K562 (cell line): ENCODE measurements around the gene ILF2. TPM values are rescaled to one million over a fixed set of nuclear protein-coding genes. Genes with fewer than 3 reads are reported as not detected.
A peak's percentile ranks its signal among the peaks of the same experiment; 100 is the strongest.

Experiments
- ATAC-seq: fragments of 200-7000 bp; cut with Tn5 transposase; 3 replicates; pipeline ENCODE4 v1.9.1; 2020; ENCODE audit warnings: moderate library complexity
- BruUV-seq: library from RNA; stranded (reverse); fragments of 400-500 nt; replicated peaks from 2 replicates; lab custom pipeline; 2021; lab: Mats Ljungman, UMichigan
- CTCF ChIA-PET: fragments of 300-600 bp; formaldehyde crosslinking; extraction: SDS; loops from one replicate; lab custom pipeline; 2021; ENCODE audit warnings: low intra/inter-chr PET ratio; lab: Yijun Ruan, JAX
- POLR2A ChIA-PET: fragments of 300-600, 350-650 bp; sonication (Branson Sonifier 250); formaldehyde crosslinking; extraction: SDS; loops from one replicate; lab custom pipeline; 2021; ENCODE audit warnings: antibody characterized with exemption, inconsistent platforms; lab: Yijun Ruan, JAX
- DNase-seq, 4 experiments: peaks; one replicate each; pipeline versions ENCODE4 v3.0.0 to v3.0.0-alpha.2; 2011 to 2018; ENCODE audit warnings: low spot score in 3 of 4, mixed read lengths in 3 of 4; ENCODE audit errors: extremely low read depth in 1 of 4
- FAIRE-seq: peaks from 2 replicates; lab custom pipeline; 2011; peaks lifted over from hg19 to GRCh38; lab: Jason Lieb, UNC
- H2AFZ ChIP-seq: 2 replicates; pipeline ENCODE4 v1.6.0; 2011; ENCODE audit warnings: low read depth, low read length, control low read depth, inconsistent platforms
- H3K27ac ChIP-seq: fragments of 200-600 bp; 3 replicates; pipeline ENCODE4 v1.8.0; 2011; ENCODE audit warnings: low read depth, mild to moderate bottlenecking, control low read depth, inconsistent platforms, low read length, moderate library complexity, mixed read lengths; ENCODE audit errors: extremely low read depth
- H3K27me3 ChIP-seq, 2 experiments: fragments of 300-600 bp in 1 of 2; 2 replicates in 1 of 2; 3 replicates in 1 of 2; pipeline versions ENCODE4 v1.6.0 to v1.8.0; 2011; ENCODE audit warnings: inconsistent platforms in 2 of 2, low read length in 2 of 2, mild to moderate bottlenecking in 1 of 2, mixed read lengths in 1 of 2, moderate library complexity in 1 of 2; ENCODE audit not compliant: control insufficient read depth in 2 of 2, insufficient read depth in 2 of 2
- H3K36me3 ChIP-seq: fragments of 300-600 bp; 3 replicates; pipeline ENCODE4 v1.8.0; 2011; ENCODE audit warnings: mild to moderate bottlenecking, low read length, inconsistent platforms; ENCODE audit not compliant: control insufficient read depth, insufficient read depth
- H3K4me1 ChIP-seq, 2 experiments: fragments of 200-600 bp in 1 of 2; replicated peaks in 1 of 2; 2 replicates in 1 of 2; 3 replicates in 1 of 2; pipeline versions ENCODE4 v1.5.1 to v1.8.0; 2011; ENCODE audit warnings: inconsistent platforms in 2 of 2, low read length in 2 of 2, mild to moderate bottlenecking in 1 of 2, mixed read lengths in 1 of 2, moderate library complexity in 1 of 2; ENCODE audit not compliant: control insufficient read depth in 2 of 2, insufficient read depth in 2 of 2
- H3K4me2 ChIP-seq: 2 replicates; pipeline ENCODE4 v1.6.1; 2011; ENCODE audit warnings: low read length, control low read depth, inconsistent platforms, mixed read lengths; ENCODE audit not compliant: insufficient read depth
- H3K4me3 ChIP-seq: fragments of 200-600 bp; sonication (generic), shearing (Covaris generic); 2 replicates; pipeline ENCODE4 v1.5.1; 2016; ENCODE audit warnings: control low read depth, inconsistent platforms
- H3K79me2 ChIP-seq: fragments of 200-600 bp; 3 replicates; pipeline ENCODE4 v1.8.0; 2011; ENCODE audit warnings: low read length, inconsistent platforms; ENCODE audit not compliant: control insufficient read depth, insufficient read depth
- H3K9ac ChIP-seq, 2 experiments: 2 replicates each; pipeline versions ENCODE4 v1.6.0 to v1.6.1; 2011; ENCODE audit warnings: low read depth in 2 of 2, low read length in 2 of 2, control low read depth in 1 of 2, inconsistent platforms in 1 of 2, mild to moderate bottlenecking in 1 of 2, mixed read lengths in 1 of 2; ENCODE audit not compliant: insufficient read depth in 1 of 2
- H3K9me1 ChIP-seq: one replicate; pipeline ENCODE4 v1.6.0; 2011; ENCODE audit warnings: inconsistent platforms, mild to moderate bottlenecking, low read length, moderate library complexity; ENCODE audit not compliant: control insufficient read depth, insufficient read depth
- H3K9me3 ChIP-seq: replicated peaks from 2 replicates; pipeline ENCODE4 v1.5.1; 2011; ENCODE audit warnings: low read depth, low read length, inconsistent platforms; ENCODE audit not compliant: control insufficient read depth, insufficient read depth
- H4K20me1 ChIP-seq: replicated peaks from 2 replicates; pipeline ENCODE4 v1.6.1; 2011; ENCODE audit warnings: low read length, inconsistent platforms, mixed read lengths; ENCODE audit not compliant: control insufficient read depth, insufficient read depth
- ARID1B ChIP-seq: fragments of 450-650 bp; IDR thresholded peaks from 2 replicates; pipeline ENCODE4 v1.6.1; 2016; ENCODE audit warnings: antibody characterized with exemption, mild to moderate bottlenecking, inconsistent platforms
- CBFA2T2 ChIP-seq: fragments of 450-650 bp; conservative IDR thresholded peaks from 2 replicates; pipeline ENCODE4 v1.6.1; 2017; ENCODE audit warnings: mild to moderate bottlenecking
- CBFA2T3 ChIP-seq: fragments of 450-650 bp; IDR thresholded peaks from 2 replicates; pipeline ENCODE4 v1.6.1; 2017
- DACH1 ChIP-seq: fragments of 450-650 bp; IDR thresholded peaks from 2 replicates; pipeline ENCODE4 v1.6.1; 2018; ENCODE audit not compliant: partially characterized antibody
- E2F8 ChIP-seq: fragments of 450-650 bp; IDR thresholded peaks from 2 replicates; pipeline ENCODE4 v1.7.1; 2018; ENCODE audit warnings: mild to moderate bottlenecking, low read depth; ENCODE audit not compliant: partially characterized antibody
- HBP1 ChIP-seq: fragments of 450-650 bp; formaldehyde crosslinking; IDR thresholded peaks from 2 replicates; pipeline ENCODE4 v1.4.0; 2022; ENCODE audit warnings: missing genetic modification characterization
- ILF3 ChIP-seq: fragments of 450-650 bp; IDR thresholded peaks from 2 replicates; pipeline ENCODE4 v1.6.1; 2018; ENCODE audit warnings: antibody characterized with exemption, mild to moderate bottlenecking, moderate library complexity, borderline replicate concordance
- MYNN ChIP-seq, 2 experiments: sonication (generic); formaldehyde crosslinking in 1 of 2; IDR thresholded peaks; 2 replicates each; pipeline versions ENCODE4 v1.5.0 to v1.6.1; 2016 to 2020; ENCODE audit warnings: antibody characterized with exemption in 1 of 2, missing genetic modification reagents in 1 of 2
- RBM15 ChIP-seq: fragments of 200-400 bp; formaldehyde crosslinking; IDR thresholded peaks from 2 replicates; pipeline ENCODE4 v1.6.1; 2018; ENCODE audit warnings: mild to moderate bottlenecking, low read length, moderate library complexity; ENCODE audit not compliant: insufficient read depth
- RBM39 ChIP-seq: fragments of 200-400 bp; formaldehyde crosslinking; optimal IDR thresholded peaks from 2 replicates; pipeline ENCODE3; 2018; ENCODE audit warnings: low read depth, low read length
- TAF7 ChIP-seq: fragments of 450-650 bp; IDR thresholded peaks from 2 replicates; pipeline ENCODE4 v1.6.1; 2016; ENCODE audit warnings: missing genetic modification characterization, missing compliant biosample characterization
- ZNF121 ChIP-seq: sonication (generic); formaldehyde crosslinking; conservative IDR thresholded peaks from 2 replicates; pipeline ENCODE4 v1.8.0; 2022; ENCODE audit warnings: missing genetic modification reagents
- ZNF695 ChIP-seq: fragments of 450-650 bp; formaldehyde crosslinking; IDR thresholded peaks from 2 replicates; pipeline ENCODE4 v1.4.0; 2020; ENCODE audit warnings: mild to moderate bottlenecking, moderate library complexity
- ZNF79 ChIP-seq: fragments of 250-450 bp; sonication (Bioruptor Pico); IDR thresholded peaks from 2 replicates; pipeline ENCODE4 v1.4.0; 2020; ENCODE audit warnings: low read depth, mild to moderate bottlenecking, moderate library complexity
- WGBS: fragments of 100-300 bp; shearing (Covaris generic); methylation state at CpG from one replicate; pipeline ENCODE4 v1.1.6; 2016; ENCODE audit warnings: low coverage, mixed read lengths; ENCODE audit not compliant: insufficient coverage; ENCODE audit errors: missing lambda C conversion rate; 5-methylcytosine and 5-hydroxymethylcytosine counted together
- in situ Hi-C: fragments of 300-500 bp; cut with MboI; formaldehyde crosslinking; loops from 4 replicates; pipeline ENCODE4 v1.15.0; 2018; ENCODE audit warnings: inconsistent platforms, mixed read lengths
- intact Hi-C: fragments of 100-400 bp; cut with micrococcal nuclease; formaldehyde crosslinking; loops from 2 replicates; pipeline ENCODE4 v1.14.2; 2022
- polyA plus RNA-seq, 8 experiments: library from polyadenylated mRNA; depleted of rRNA in 4 of 8; stranded (reverse) in 5 of 8; unstranded in 3 of 8; fragments of >200 nt; fragmentation: Nextera tagmentation in 2 of 8; fragmentation: Illumina TruSeq in 1 of 8; extraction: Ambion mirVana in 2 of 8; extraction: Trizol in 1 of 8; gene quantifications; 2 replicates each; pipeline versions ENCODE4 v1.2.1 to v1.2.3, GENCODE V29; 2011 to 2014; ENCODE audit warnings: inconsistent platforms in 1 of 8, missing spikeins in 1 of 8
- total RNA-seq, 7 experiments: library from RNA; depleted of rRNA in 6 of 7; stranded (reverse); fragments of >200 nt in 6 of 7; fragmentation: Illumina TruSeq in 2 of 7; extraction: Trizol in 2 of 7; gene quantifications; 2 replicates each; pipeline versions ENCODE4 v1.2.1 to v1.2.3, GENCODE V29; 2011 to 2021; ENCODE audit warnings: low replicate concordance in 1 of 7

ILF2 gene
- total and polyA plus RNA-seq, 9 of the 15 experiments (the other 6 are each of a cell fraction or from before 2014, with no cell fraction given), result 282 to 726 (median 474) TPM

- peak; percentile 82 for TF ChIP-seq CBFA2T3
- peak; percentile 69 for TF ChIP-seq CBFA2T2
- no peak for TF ChIP-seq HBP1
- TF ChIP-seq ARID1B, result peak; percentile 50
- TF ChIP-seq, all 486 proteins: peak for 15
Measured at GRCh38 chr1:153649137-153649862, 21.5 kb downstream of the ILF2 start (continued).

GRCh38 chr1:153648000-153648643 is 22.7 kb downstream of the ILF2 start:
- peak; percentile 15 for FAIRE-seq
- TF ChIP-seq RBM15 (no peak), TAF7 (tag) (no peak), ZNF79 (CRISPR knock-in tag) (no peak), HBP1 (no peak), E2F8 (peak; percentile 21), DACH1 (no peak), ZNF695 (CRISPR knock-in tag) (no peak), MYNN (IDR thresholded peaks at IDR 0.05) (0 out of 2 replicates have a peak, but pooled peaks have one; percentile 11), MYNN (CRISPR knock-in tag; IDR thresholded peaks at IDR 0.05) (no peak), ILF3 (0 out of 2 replicates have a peak, but pooled peaks have one; percentile 34), ZNF121 (CRISPR knock-in tag) (no peak), RBM39 (no peak)

More at GRCh38 chr1:153648000-153648643, 22.7 kb downstream of the ILF2 start:
- peaks cover 41% of the 10 kb centered on the region for H3K36me3 ChIP-seq
- no peaks in the 10 kb centered on the region for H3K9me3 ChIP-seq
- no TSS peak for BruUV-seq
- ChIA-PET POLR2A (interaction anchor here (0.9 to 14.7 kb wide), 7 partner anchors 8 to 42 kb away, joined by 3 to 205 read pairs (median 8); partner anchors contain the start of genes CHTOP, S100A1, S100A13 and SNAPIN), CTCF (no interaction called here)
- peak overlapping the region in 1 of 2 experiments; percentile 32; a peak in 2 of 4 replicates for H3K9ac ChIP-seq
- in situ Hi-C loops (no loop called here), intact Hi-C loops (no loop called here)
- ATAC-seq (peak; percentile 10), DNase-seq (no peak)
- H3K9me1 ChIP-seq, result no peaks in the 10 kb centered on the region
- no peaks in the 10 kb centered on the region for H4K20me1 ChIP-seq
- peaks cover 14% of the 10 kb centered on the region in 2 experiments for H3K4me1 ChIP-seq
- no peaks in the 10 kb centered on the region for H3K27me3 ChIP-seq
- no peaks in the 10 kb centered on the region for H3K79me2 ChIP-seq
- H3K4me3 ChIP-seq, result no peak overlapping the region
- 75% methylated on average over 10 of the region's 10 CpGs for WGBS
- no peak overlapping the region for H3K4me2 ChIP-seq
- no peak overlapping the region for H2AFZ ChIP-seq
- no peak overlapping the region for H3K27ac ChIP-seq
